SH-SY5Y (cell line): ENCODE data around the gene ATAD1.

Experiments used
- GATA2 ChIP-seq: IDR thresholded peaks from 2 replicates; pipeline ENCODE4 v1.6.1; 2011; ENCODE audit warnings: mild to moderate bottlenecking, low read depth, low read length
- GATA3 ChIP-seq: IDR thresholded peaks from 2 replicates; pipeline ENCODE4 v1.6.1; 2011; ENCODE audit warnings: low read depth, mild to moderate bottlenecking, low read length, moderate library complexity

DNA sequence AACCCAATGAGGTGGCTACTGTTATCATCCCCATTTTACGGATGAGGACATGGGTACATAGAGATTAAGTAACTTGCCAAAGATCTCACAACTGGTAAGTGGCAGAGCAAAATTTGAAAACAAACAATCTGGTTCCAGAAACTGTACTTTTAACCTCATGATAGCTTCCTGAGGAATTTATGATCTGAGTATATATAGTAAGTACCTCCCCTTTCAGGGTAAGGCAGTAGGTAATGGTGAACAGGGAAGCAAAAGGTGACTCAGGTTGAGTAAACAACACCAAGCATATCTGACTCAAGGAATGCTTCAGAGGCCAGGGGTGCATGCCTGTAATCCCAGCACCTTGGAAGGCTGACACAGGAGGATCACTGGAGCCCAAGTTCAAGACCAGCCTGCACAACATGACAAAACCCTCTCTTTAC is 24.2 kb upstream of the ATAD1 start:
- TF ChIP-seq GATA2 (no peak), GATA3 (no peak)
